ENCODE data around the gene WDFY4.

- TF ChIP-seq CREB1 (IDR thresholded peaks at IDR 0.05; ENCODE audit: low read depth) (no peak), EP300 (IDR thresholded peaks at IDR 0.05; ENCODE audit: borderline replicate concordance) (no peak)
- TF ChIP-seq, protein P1, sequence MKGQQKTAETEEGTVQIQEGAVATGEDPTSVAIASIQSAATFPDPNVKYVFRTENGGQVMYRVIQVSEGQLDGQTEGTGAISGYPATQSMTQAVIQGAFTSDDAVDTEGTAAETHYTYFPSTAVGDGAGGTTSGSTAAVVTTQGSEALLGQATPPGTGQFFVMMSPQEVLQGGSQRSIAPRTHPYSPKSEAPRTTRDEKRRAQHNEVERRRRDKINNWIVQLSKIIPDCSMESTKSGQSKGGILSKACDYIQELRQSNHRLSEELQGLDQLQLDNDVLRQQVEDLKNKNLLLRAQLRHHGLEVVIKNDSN (IDR thresholded peaks at IDR 0.05) = no peak
These were observed 45.7 kb upstream of the WDFY4 start for GRCh38 chr10:48638739-48639527.

Measured in Ishikawa (cell line).